ENCODE results near the gene REXO5.
"Not testable (repeated sequence)": the region's sequence is repeated elsewhere in the genome, so short reads cannot be mapped to it uniquely, and the experiment has no call there.

The REXO5 gene

DNA sequence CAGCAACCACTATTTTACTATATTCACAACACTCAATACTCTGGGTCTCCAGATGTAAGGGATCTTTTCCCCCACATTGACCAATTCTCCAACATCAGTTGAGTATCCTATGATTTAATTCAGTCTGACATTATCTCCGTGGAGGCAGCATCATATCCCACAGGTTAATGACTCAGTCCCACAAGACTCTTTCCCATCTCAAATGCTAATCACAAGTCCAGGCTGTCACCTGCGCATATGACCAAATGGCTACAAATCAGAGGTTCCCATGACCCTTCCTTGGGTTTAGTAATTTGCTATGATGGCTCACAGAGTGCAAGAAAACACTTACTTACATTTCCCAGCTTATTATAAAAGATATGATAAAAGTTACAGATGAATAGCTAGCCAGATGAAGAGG is 23.9 kb upstream of the REXO5 start:
- H3K4me1 ChIP-seq (ENCODE audit: insufficient read depth, low read length), result no peaks in the 10 kb centered on the region
- H3K9ac ChIP-seq (ENCODE audit: low read depth, low read length), result no peak overlapping the region
- H3K9me3 ChIP-seq (ENCODE audit: control insufficient read depth, insufficient read depth, low read length), result no peaks in the 10 kb centered on the region
- H3K36me3 ChIP-seq (ENCODE audit: insufficient read depth, low read length), result no peaks in the 10 kb centered on the region

DNA sequence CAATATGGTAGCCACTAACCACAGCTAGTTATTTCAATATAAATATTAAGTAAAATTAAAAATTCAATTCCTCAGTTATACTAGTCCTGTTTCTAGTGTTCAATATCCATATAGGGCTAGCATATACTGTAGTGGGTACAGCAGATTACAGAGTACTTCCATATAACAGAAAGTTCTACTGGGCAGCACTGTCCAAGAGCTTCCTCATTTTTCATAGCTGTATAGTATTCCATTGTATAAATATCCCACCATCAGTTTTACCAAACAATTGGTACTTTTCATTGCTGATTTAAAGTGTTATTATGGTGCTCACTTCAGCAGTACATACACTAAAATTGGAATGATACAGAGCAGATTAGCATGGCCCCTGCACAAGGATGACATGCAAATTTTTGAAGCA is 22.1 kb upstream of the REXO5 start:
- Histone ChIP-seq H3K9me3 (ENCODE audit: control insufficient read depth, insufficient read depth, low read length) (no peaks in the 10 kb centered on the region), H3K4me1 (ENCODE audit: insufficient read depth, low read length) (no peaks in the 10 kb centered on the region), H3K36me3 (ENCODE audit: insufficient read depth, low read length) (no peaks in the 10 kb centered on the region), H3K9ac (ENCODE audit: low read depth, low read length) (no peak overlapping the region)

DNA sequence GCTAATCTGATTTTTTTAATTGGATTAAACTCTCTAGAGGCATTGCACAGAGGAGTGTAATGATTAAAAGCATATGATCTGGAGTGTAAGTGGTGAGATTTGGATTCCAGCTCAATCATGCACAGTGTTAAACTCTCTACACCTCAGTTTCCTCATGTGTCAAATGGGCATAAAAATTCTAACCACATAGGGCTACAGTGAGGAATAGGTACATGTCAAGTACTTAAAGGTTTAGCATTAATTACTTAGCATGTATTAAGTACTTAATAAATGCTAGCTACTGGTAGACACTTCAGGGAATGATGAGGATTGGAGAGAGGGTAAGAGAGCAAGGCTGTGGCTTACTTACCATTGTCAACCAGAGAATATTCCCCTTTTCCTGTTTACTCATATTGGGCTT is 17.2 kb upstream of the REXO5 start:
- Histone ChIP-seq H3K4me1 (ENCODE audit: insufficient read depth, low read length) (peaks cover 8% of the 10 kb centered on the region; the same call in 1 of the 2 replicates), H3K36me3 (ENCODE audit: insufficient read depth, low read length) (no peaks in the 10 kb centered on the region), H3K9me3 (ENCODE audit: control insufficient read depth, insufficient read depth, low read length) (no peaks in the 10 kb centered on the region), H3K9ac (ENCODE audit: low read depth, low read length) (no peak overlapping the region)

DNA sequence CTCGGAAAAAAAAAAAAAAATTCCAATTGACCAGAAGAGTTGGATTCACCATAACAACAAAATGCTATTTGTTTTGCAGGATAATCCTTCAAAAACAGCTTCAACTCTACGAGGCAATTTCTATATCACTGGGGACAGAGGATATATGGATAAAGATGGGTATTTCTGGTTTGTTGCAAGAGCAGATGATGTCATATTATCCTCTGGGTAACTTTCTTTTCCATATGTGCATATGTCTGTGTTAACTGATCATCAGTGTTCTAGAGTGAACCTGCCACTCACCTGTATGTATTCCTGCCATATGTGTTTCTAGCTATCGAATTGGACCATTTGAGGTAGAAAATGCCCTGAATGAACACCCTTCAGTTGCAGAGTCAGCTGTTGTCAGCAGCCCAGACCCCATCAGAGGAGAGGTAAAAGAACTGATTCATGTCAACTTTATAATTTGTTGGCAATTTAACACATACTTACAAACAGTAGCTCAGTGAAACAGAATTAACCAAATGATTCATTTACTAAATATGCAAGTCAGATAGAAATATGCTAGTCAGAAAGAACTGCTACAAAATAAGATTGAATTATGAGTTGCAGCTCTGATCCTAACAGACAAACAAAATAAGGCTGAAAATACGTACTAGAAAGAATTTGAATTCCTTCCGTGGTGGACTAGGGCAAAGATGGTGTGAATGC is 14.3 kb upstream of the REXO5 start:
- Histone ChIP-seq H3K4me1 (ENCODE audit: insufficient read depth, low read length) (peaks cover 8% of the 10 kb centered on the region; the same call in 1 of the 2 replicates), H3K9ac (ENCODE audit: low read depth, low read length) (no peak overlapping the region), H3K9me3 (ENCODE audit: control insufficient read depth, insufficient read depth, low read length) (no peaks in the 10 kb centered on the region), H3K36me3 (ENCODE audit: insufficient read depth, low read length) (no peaks in the 10 kb centered on the region)

DNA sequence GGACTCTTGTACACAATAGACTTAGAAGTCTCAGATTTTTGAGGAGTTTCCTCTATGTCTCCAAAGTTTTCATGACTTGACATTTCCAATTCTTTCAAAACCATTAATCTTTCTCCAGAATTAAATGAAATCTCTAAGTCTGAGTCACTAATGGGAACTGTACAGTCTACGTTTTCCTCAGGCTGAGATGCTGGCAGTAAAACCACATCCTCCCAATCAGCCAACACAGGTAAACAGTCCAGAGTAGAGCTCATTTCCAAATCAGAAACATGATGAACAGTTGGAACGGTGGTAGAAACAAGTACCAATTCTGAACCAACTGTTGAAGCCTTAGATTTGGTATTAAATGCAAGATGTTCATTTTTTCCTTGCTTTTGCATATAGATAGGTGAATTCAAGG is 8.0 kb upstream of the REXO5 start:
- Histone ChIP-seq H3K9me3 (ENCODE audit: control insufficient read depth, insufficient read depth, low read length) (no peaks in the 10 kb centered on the region), H3K36me3 (ENCODE audit: insufficient read depth, low read length) (no peaks in the 10 kb centered on the region; the same call in 1 of the 2 replicates), H3K4me1 (ENCODE audit: insufficient read depth, low read length) (no peaks in the 10 kb centered on the region), H3K9ac (ENCODE audit: low read depth, low read length) (no peak overlapping the region)

GRCh38 chr16:20799599-20799998 is 6.7 kb upstream of the REXO5 start:
- Histone ChIP-seq H3K9me3 (ENCODE audit: control insufficient read depth, insufficient read depth, low read length) (no peaks in the 10 kb centered on the region), H3K9ac (ENCODE audit: low read depth, low read length) (no peak overlapping the region), H3K36me3 (ENCODE audit: insufficient read depth, low read length) (no peaks in the 10 kb centered on the region; the same call in 1 of the 2 replicates), H3K4me1 (ENCODE audit: insufficient read depth, low read length) (no peaks in the 10 kb centered on the region)

GRCh38 chr16:20801278-20801677 is 5.0 kb upstream of the REXO5 start:
- Histone ChIP-seq H3K36me3 (ENCODE audit: insufficient read depth, low read length) (no peaks in the 10 kb centered on the region; the same call in 1 of the 2 replicates), H3K9ac (ENCODE audit: low read depth, low read length) (no peak overlapping the region), H3K9me3 (ENCODE audit: control insufficient read depth, insufficient read depth, low read length) (no peaks in the 10 kb centered on the region), H3K4me1 (ENCODE audit: insufficient read depth, low read length) (no peaks in the 10 kb centered on the region)

DNA sequence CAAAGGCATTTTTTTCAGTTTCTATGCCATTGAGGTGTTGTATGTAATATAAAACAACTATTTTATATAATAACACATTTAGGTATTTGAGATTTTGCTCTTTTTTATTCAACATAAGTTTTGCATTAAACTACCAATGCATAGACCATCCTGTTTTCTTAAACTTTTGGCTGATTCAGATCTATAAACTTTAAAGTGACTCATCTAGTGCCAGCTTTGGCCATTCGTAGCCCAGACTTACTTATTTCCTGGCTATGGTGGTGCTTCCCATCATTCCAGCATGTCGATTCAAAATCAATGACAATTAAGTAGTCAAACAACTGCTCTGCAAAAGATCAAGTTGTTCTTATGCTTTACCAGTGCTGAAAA is 3.2 kb upstream of the REXO5 start:
- H3K36me3 ChIP-seq (ENCODE audit: insufficient read depth, low read length), result no peaks in the 10 kb centered on the region; the same call in 1 of the 2 replicates
- H3K4me1 ChIP-seq (ENCODE audit: insufficient read depth, low read length), result no peaks in the 10 kb centered on the region; the same call in 1 of the 2 replicates
- H3K9ac ChIP-seq (ENCODE audit: low read depth, low read length), result no peak overlapping the region
- H3K9me3 ChIP-seq (ENCODE audit: control insufficient read depth, insufficient read depth, low read length), result no peaks in the 10 kb centered on the region

- H3K36me3 ChIP-seq (ENCODE audit: insufficient read depth, low read length), result no peaks in the 10 kb centered on the region; the same call in 1 of the 2 replicates
- no peak overlapping the region for H3K9ac ChIP-seq (ENCODE audit: low read depth, low read length)
- no peaks in the 10 kb centered on the region for H3K9me3 ChIP-seq (ENCODE audit: control insufficient read depth, insufficient read depth, low read length)
- no peaks in the 10 kb centered on the region; the same call in 1 of the 2 replicates for H3K4me1 ChIP-seq (ENCODE audit: insufficient read depth, low read length)
Observed at GRCh38 chr16:20803561-20804214, 2.6 kb upstream of the REXO5 start.

GRCh38 chr16:20805684-20806167 is 601 bp upstream of the REXO5 start:
- H3K36me3 ChIP-seq (ENCODE audit: insufficient read depth, low read length); H3K9me3 ChIP-seq (ENCODE audit: control insufficient read depth, insufficient read depth, low read length); H3K4me1 ChIP-seq (ENCODE audit: insufficient read depth, low read length): not testable (repeated sequence)
- H3K9ac ChIP-seq (ENCODE audit: low read depth, low read length), result peak overlapping the region; percentile 88

GRCh38 chr16:20807862-20808261 is 1.5 kb downstream of the REXO5 start:
- H3K9ac ChIP-seq (ENCODE audit: low read depth, low read length), result no peak overlapping the region; the same call in 1 of the 2 replicates

GRCh38 chr16:20811889-20812439 is 5.6 kb downstream of the REXO5 start:
- H3K9me3 ChIP-seq (ENCODE audit: control insufficient read depth, insufficient read depth, low read length), result no peaks in the 10 kb centered on the region
- H3K36me3 ChIP-seq (ENCODE audit: insufficient read depth, low read length), result no peaks in the 10 kb centered on the region
- H3K9ac ChIP-seq (ENCODE audit: low read depth, low read length), result no peak overlapping the region
- no peaks in the 10 kb centered on the region; the same call in 1 of the 2 replicates for H3K4me1 ChIP-seq (ENCODE audit: insufficient read depth, low read length)

More at GRCh38 chr16:20807862-20808261, 1.5 kb downstream of the REXO5 start:
- Histone ChIP-seq H3K36me3 (ENCODE audit: insufficient read depth, low read length) (no peaks in the 10 kb centered on the region), H3K9me3 (ENCODE audit: control insufficient read depth, insufficient read depth, low read length) (no peaks in the 10 kb centered on the region), H3K4me1 (ENCODE audit: insufficient read depth, low read length) (no peaks in the 10 kb centered on the region; the same call in 1 of the 2 replicates)

- H3K9me3 ChIP-seq (ENCODE audit: control insufficient read depth, insufficient read depth, low read length), result no peaks in the 10 kb centered on the region
- no peaks in the 10 kb centered on the region; the same call in 1 of the 2 replicates for H3K4me1 ChIP-seq (ENCODE audit: insufficient read depth, low read length)
- no peaks in the 10 kb centered on the region for H3K36me3 ChIP-seq (ENCODE audit: insufficient read depth, low read length)
- H3K9ac ChIP-seq (ENCODE audit: low read depth, low read length), result no peak overlapping the region
Observed at GRCh38 chr16:20812510-20812909, 6.2 kb downstream of the REXO5 start.

GRCh38 chr16:20814784-20815183 is 8.5 kb downstream of the REXO5 start:
- Histone ChIP-seq H3K9me3 (ENCODE audit: control insufficient read depth, insufficient read depth, low read length) (no peaks in the 10 kb centered on the region), H3K4me1 (ENCODE audit: insufficient read depth, low read length) (no peaks in the 10 kb centered on the region), H3K36me3 (ENCODE audit: insufficient read depth, low read length) (no peaks in the 10 kb centered on the region), H3K9ac (ENCODE audit: low read depth, low read length) (no peak overlapping the region)

Measured in ES-I3 (cell line).